GM18508 (cell line): ENCODE measurements around the gene SHTN1.

Experiments used
- ATAC-seq: cut with Tn5 transposase; IDR thresholded peaks from one replicate; pipeline ENCODE4 v1.9.1; 2021; ENCODE audit warnings: moderate number of reproducible peaks; ENCODE audit not compliant: insufficient read depth, unreplicated experiment

The SHTN1 gene

DNA sequence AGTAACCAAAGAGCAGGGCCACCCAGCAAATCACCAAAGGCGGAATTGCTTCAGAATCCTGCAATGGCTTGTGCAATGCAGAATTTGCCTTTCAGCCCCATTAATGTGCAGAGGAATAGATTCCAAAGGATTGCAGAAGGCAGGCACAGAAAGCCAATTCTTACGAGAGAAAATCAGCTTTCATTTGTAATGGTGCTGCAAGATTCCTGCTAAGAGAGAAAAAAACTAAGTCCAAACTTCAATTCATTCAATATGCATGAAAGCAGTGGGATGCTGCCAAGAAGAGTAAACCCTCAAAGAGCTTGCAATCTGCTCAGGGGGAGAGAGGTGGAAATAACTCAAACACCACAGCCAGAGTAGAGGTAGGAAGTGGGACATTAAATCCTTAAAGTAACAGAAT is 85.3 kb downstream of the SHTN1 start:
- no peak for ATAC-seq

DNA sequence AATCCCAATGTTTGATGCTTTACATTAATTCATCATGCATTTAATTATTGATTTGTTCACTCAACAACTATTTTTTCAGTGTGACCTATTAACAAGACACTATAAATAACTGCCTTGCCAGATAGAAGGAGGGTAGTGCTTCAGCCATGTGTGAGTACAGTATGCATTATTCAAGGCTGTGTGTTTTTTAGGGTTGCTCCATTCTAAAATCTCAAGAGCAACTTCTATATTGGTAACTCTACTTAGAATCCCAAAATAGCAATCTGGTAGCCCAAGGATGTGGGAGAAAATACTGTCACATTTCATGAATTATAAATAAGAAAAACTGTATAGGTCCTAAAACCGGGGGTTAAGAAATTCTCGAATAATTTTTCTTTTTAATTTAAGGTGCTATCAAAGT is 85.8 kb downstream of the SHTN1 start:
- ATAC-seq, result no peak

DNA sequence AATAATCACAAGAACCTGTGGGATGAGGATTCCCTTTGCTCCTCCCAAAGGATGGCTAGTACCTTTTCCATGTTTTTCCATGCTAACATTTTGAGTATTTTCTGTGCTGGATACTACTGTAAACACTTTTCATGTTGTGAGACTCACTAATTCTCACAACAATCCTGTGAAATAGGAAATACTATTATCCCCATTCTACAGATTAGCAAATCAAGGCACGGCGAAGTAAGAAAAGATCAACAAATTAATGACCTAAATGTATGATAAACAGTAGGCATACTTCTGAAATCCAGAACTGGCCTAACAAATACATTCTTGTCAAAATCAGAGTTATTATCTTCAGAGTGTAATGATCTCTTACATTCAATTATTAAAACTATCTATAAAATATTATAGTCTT is 86.4 kb downstream of the SHTN1 start:
- no peak for ATAC-seq

DNA sequence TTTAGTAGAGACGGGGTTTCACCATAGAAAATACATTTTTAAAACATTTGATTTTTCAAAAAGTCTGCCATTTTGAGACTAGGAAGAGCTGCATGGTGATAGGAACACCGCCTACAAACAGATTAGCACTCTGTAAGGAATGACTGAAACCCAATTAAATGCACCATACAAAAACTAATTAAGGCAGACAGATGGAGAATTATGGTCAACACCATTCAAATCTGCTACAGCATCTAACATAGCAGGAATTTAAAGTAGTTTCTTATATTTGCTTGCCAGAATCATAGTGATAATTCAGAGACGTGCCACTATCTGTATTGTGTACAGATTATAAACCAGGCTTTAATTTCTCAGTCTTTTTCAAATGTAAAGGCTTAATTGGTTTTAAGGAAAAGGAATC is 87.5 kb downstream of the SHTN1 start:
- ATAC-seq, result no peak

DNA sequence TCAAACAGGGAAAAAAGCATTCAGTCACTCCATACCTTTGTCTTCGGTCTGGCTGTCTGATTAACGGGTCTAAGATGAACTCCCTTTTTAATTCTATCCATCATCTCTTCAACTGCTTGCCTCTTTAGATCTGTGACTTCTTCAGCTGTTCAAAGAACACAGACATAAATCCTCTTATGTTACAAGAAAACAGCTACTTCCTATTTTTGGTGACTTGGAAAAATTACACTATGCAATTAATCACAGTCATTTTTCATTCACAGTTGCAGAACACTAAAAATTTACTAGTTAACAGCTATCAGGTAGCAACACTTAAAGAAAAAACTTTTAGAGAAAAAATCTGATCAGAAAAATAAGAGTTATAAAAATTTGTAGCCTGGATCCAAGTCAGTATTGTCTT is 89.6 kb downstream of the SHTN1 start:
- no peak for ATAC-seq

DNA sequence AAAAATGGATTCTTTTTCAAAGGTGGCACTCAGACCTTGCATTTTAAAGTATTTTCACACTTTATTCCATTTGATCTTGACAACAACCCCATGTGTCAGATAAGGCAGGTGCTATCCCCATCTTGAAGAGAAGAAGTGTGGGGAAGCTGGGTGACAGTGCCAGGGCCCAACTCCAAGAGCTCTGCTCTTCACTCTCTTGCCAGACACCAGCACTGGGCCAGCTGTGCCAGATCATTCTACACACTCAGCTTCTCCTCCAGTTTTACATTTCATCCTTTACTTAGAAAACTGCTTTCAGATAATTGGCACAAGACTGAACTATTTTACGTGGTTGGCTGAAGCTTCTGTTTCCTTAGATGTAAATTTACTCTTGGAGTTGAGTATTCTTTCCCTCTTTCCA is 91.3 kb downstream of the SHTN1 start:
- ATAC-seq, result no peak

DNA sequence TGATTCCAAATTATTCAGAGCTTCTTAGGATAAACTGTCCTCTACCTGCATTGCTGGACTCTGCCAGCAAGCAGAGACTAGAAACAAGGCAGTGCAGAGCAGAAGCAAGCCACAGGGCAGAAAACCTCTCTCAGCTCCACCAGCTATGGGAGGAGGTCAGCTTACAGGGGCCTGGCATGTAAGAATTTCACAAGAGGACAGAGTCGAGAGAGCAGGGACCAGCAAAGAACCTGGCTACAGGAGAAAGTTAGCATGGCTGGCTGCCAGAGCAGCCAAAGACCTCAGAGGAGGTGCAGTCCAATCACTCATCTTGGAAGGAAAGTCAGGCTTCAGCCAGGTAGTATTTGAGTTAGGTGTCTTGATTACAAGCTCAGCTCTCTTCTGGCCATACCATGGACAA is 92.8 kb downstream of the SHTN1 start:
- no peak for ATAC-seq

DNA sequence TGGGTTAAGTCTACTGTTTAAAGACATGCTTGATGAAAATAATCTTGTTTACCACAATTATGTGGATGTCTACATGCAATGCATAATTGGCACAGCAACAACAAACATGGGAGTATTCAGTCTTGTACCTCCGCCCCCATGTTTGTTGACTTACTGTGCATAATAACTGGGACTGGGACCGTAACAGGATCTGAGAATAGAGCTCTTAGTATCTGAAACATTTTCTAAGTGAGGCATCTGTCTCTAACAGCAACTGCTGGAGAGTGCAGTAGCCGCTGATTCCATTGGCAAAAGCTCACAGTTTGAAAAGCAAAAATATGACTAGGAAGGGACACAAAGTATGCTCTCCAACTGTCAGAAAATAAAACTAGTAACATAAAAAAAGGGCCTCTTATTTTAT is 94.1 kb downstream of the SHTN1 start:
- no peak for ATAC-seq

DNA sequence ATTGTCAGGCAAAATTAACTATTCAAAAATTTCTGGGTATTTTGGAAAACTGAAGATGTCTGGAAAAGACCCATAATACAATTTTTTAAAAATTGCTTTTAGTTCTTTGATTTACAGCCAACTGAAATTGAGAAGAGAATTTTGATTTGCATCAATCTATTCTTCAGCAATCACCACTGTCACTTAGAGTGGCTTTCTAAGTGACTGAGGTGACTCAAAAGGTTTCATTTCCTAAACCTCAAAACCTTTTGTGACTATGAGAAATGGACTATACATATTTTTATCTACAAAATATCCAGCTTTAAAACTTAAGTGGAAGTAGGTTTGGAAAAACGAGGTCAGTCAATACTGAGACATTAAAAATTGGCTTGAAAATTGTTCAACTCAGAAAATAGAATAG is 95.7 kb downstream of the SHTN1 start:
- ATAC-seq, result no peak

DNA sequence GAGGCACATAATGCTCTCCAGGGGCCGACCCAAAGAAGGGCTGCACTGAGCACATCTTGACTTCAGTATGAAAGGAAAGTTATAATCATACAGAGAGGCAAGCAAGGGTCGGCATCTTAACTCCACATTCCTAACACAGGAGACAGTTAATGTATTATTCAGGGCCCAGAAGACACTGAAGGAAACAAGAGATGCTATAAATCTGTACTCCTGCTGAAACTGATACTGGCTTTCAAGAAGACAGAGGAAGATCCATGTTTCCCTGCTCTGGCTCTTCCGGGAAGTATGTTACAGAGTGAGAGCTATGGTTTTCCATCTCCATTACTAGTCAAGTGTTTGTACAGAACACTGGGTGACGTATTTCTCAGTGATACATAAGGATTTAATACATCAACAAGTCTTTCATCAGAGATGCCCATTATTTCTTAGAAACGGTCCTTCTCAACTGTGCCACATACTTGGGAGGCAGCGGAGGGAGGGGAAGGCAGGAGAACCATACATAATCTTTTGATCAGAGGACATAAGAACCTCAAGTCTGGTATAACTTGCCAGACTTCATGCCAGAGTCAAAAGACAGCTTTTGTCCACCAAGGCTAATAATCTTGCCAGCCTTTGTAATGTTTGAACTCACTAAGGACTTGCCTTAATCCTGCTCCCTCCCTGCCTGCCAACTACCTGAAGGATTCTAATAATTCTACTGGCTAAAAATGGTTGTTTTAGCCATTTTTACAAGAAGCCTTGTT is 97.6 kb downstream of the SHTN1 start:
- ATAC-seq, result no peak

DNA sequence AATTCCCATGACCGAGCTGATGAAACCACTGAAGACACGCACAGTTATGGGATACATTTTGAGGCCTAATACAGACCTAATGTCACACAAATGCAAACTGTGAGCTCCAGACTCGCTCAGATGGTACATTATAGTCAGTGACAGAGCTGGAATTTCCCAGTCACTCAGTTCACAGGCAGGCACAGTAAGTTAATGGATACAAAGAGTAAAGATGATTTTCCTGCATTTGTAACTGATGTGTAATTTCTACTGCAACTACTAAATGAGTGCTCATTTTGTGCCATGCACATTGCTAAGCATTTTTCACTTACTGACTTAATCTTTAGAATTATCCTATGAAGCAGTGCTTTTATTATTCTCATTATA is 99.2 kb downstream of the SHTN1 start:
- ATAC-seq, result no peak

DNA sequence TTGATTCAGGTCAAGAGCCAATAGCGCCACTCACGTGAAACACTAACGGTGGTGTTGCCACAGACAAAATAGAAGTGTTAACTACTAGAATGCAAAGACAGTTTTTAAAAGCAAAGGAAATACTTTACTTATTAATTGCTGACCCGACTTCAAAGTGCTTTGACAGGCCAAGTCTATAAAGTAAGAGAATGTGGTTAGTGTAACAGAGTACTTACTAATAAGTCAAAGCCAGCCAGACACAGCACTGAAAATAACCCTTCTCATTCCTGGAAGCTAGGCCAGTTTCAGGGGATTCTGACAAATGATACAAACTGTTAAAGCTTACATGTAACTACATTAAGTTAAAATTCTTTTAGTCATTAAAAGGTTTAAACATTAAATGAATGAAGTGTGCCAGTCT is 105.4 kb downstream of the SHTN1 start:
- ATAC-seq, result no peak

DNA sequence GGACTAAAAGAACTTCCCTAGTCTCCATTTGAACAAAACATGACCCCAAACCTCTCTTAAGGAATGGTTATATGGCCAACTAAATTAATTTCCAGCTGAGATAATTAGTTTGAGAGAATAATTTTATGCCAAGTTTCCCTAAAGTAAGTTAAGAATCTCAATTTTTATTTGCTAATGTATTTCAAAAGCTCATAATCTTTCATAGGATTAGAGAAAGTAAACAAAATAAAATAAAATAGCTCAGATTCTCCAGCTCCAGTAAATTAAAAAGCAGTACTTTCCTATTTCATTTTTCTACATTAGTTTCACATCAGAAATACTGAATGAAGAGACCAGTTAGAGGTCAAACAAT is 111.3 kb downstream of the SHTN1 start:
- ATAC-seq, result no peak

DNA sequence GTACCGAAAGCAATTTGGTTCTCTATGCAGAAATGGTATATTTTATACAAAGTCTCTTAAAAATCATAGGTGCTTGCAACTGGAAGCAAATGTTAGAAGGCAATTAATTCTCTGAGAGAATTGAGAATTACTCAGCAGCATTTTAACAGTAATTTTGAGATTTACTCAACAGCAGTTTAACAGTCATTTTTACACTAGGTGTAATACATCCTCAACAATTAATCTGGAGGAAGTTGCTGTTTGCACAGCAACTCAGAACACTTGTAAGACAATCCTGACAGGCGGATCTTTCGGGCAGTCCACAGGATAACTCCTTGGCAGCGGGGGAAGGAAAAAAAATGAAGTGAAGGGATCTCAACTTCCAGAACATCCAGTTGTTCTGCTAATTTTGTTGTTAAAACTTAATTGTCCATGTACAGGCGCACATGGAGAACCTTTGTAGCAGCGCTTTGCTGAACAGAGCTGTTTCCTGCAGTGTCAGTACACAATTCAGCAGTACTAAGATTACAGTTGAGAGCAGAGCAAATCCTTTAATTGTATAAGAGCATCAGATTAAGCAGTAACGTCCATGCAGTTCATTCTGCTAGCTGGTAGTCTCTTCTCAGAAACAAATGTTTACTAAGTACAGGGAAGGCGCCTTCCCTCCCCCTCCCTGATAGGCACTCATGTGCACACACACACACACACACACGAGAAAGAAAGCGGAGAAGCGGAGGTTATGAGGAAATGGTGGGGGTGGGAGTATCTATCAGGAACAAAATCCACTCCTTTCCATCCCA is 111.9 kb downstream of the SHTN1 start:
- ATAC-seq, result no peak

DNA sequence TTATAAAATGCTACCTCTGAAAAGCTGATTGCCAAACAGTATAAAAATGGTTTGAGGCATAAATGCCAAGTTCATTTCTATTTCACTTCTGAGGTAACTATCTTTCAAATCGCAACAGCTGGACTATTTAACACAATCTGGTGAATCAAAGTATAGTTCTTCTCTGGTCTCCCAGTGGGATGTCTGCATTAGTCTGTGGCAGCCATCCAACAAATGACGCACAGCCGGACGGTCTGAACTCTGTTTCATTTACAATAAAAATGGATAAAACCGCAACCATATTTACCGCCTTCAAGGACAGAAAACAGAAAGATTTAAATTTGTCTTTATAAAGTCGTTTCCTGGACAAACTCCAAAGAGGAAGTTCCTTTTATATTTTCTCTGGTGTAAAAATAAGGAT is 113.8 kb downstream of the SHTN1 start:
- ATAC-seq, result no peak

DNA sequence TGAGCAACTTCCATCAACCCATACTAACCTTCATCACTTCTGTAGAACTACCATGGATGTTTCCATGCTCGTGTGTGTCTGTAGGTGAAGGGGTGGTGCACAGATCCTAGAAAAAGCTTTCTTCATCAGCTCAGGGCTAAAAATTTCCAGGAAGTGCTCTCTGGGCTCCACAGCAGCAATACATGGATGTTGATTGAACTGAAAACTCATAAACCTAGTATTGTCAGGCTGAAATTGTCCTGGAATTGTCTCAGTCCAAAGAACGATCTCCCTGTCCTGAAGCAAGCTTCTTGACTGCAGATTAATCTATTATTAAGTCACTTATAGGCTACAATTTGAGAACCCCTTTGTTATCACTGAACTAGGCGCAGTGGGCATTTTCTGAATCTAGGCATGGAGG is 115.9 kb downstream of the SHTN1 start:
- ATAC-seq, result no peak

DNA sequence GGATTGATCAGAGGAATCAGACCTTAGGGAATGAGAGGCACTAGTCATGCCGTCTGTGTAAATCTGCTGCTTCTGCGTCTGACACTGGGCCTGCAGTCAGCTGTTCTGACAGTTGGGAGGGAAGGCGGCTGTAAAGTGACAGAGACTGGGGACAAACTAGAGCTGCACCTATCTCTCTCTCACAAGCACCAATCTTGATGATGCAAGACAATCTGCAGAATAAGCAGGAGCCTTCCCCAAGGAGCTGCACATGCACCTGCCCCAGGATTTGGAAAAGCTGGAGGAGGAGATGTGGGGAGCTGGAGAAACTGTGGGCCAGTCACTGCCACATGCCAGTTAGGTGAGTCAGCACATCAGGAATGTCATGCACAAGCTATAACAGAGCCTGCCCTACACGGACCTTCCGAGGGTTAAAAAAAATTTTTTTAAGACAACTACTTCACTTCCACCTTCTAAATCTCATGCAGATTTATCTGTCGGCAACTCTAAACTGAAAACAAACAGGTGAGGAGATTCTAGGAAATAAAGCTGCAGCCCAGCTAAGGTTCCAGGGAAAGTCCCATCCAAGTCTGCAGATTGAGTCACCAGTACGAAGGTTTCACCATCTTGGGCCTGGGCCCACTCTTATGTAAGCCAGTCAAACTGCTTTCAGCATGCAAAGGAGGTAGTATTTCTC is 116.5 kb downstream of the SHTN1 start:
- ATAC-seq, result no peak

DNA sequence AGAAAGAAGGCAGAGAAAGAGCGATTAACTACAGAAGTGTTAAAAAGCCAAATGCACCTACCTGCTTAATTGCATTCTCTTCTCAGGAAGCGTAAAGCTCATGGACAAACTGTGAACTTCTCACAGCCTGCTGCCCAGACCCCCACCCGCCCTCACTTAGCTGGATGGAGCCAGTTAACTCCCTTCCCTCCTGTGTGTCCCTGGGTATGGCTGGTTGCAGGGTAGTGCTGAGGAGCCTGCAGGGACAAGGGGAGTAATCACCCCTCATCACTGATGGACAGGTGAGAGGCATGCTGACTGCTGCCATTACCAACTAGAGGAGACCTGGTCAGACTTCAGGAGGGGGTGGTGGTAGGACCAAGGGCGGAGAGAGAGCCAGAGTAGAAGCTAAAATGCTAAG is 118.2 kb downstream of the SHTN1 start:
- ATAC-seq, result no peak

DNA sequence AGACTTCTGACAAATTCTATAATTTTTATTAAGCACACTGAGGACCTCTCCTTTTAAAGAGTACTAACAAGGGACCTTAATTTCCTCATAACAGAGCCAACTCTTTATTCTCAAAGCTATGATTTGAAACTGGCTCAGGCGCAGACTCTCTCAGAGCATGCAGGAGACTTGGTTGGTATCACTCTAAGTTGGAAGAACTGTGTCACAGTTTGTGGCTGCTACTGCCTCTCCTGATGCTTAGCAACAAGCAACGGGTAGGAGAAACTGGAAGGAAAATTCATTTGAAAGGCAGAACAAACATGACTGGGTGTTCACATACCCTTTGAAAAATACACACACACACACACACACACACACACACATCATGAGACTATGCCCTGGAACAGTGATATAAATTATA is 122.3 kb downstream of the SHTN1 start:
- no peak for ATAC-seq

DNA sequence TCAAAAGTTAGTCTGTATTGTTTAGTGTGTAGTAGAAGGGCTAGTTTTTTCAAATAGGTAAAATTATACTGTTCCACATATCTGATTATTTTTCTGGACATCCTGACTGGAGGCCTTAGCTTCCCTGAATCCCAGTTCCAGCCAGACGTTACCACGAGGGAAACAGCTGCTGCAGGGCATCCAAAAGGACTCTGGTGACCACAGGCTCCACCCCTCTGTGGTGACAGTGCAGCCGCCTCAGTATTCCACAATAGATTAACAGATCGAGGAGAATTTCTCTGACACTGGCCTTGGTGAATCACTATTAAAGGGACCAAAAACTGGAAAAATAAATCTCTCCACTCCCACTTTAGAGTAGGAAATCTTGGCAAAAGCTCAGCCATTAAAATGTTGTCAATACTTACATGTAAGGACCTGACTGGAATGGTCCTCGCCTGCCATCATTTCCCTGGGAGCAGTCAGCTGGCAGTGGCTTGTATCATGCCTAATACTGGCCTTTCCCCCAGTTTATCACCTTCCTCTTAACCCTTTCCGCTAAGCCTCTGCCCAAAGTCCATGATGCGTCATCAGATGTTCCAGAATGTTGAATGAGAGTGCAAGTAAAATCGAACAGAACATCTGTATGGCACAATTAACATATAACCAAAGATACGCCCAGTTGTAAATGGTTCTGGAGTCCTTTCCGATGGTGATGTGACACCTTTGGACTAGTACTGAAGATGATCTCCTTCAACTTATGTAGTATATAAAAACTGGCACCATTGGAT is 124.1 kb downstream of the SHTN1 start:
- ATAC-seq, result no peak

DNA sequence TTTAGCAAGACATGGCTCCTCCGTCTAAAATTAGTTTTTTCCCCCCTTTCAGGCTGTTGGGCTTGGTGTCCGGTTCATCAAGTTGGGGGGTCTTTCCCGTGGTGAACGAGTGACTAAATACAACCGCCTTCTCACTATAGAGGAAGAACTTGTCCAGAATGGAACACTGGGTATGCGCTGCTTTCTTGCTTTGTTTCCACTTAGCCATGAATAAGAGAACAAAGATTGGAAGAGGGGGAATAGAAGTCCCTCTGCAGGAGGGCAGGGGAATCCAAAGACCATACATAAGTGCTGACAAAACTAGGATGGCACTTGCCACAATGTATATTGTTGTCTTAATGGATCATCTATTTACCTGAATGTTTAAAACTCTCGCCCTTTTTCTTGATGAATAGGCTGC is 125.2 kb downstream of the SHTN1 start:
- no peak for ATAC-seq
